Measurements from ENCODE around the gene SLC24A3.

- TF ChIP-seq CTCF (IDR thresholded peaks at IDR 0.05) (no peak), POLR2A (IDR thresholded peaks at IDR 0.05) (no peak)
Observed at GRCh38 chr20:19289451-19289850, 77.0 kb downstream of the SLC24A3 start.

All from sigmoid colon (tissue), 3 donors.